ENCODE data around the gene ZNF335. TPM values are rescaled to one million over a fixed set of nuclear protein-coding genes. Genes with fewer than 3 reads are reported as not detected.

The ZNF335 gene
- total RNA-seq, 1 donor from 2014 or later, result 24.1 TPM

DNA sequence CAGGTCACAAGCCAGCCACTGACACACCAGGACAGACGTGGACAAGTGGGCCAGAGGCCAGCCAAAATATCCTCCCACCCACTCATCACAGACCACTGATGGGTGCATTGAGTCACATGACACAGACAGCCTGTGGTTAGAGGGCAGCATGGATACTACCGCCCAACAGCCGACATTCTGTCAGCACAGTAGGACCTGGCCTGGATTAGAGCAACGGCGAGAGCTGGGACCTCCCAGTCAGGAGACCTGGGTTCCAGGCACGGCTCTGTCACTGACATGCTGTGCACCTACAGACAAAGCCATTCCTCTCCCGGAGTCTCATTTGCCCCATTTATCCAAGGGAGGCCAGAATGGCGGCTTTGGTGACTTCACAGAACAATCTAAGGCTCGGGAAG, 8.0 kb downstream of the ZNF335 start:
- intact Hi-C loops (cut with DNase I), result loop anchor here (10.0 kb wide), 1 partner anchor 149 kb away; the partner anchor contains the start of gene UBE2C
- no peak for DNase-seq (ENCODE audit: extremely low spot score in 2 of 2)
- H3K4me1 ChIP-seq, result peaks cover under 1% of the 10 kb centered on the region
- no peak overlapping the region for H3K27ac ChIP-seq
- no peaks in the 10 kb centered on the region for H3K27me3 ChIP-seq
- TF ChIP-seq POLR2A (IDR thresholded peaks at IDR 0.05), result no peak
- TF ChIP-seq, protein P1, sequence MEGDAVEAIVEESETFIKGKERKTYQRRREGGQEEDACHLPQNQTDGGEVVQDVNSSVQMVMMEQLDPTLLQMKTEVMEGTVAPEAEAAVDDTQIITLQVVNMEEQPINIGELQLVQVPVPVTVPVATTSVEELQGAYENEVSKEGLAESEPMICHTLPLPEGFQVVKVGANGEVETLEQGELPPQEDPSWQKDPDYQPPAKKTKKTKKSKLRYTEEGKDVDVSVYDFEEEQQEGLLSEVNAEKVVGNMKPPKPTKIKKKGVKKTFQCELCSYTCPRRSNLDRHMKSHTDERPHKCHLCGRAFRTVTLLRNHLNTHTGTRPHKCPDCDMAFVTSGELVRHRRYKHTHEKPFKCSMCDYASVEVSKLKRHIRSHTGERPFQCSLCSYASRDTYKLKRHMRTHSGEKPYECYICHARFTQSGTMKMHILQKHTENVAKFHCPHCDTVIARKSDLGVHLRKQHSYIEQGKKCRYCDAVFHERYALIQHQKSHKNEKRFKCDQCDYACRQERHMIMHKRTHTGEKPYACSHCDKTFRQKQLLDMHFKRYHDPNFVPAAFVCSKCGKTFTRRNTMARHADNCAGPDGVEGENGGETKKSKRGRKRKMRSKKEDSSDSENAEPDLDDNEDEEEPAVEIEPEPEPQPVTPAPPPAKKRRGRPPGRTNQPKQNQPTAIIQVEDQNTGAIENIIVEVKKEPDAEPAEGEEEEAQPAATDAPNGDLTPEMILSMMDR (IDR thresholded peaks at IDR 0.05), result no peak
- no peak for TF ChIP-seq POLR2AphosphoS5 (IDR thresholded peaks at IDR 0.05; ENCODE audit: insufficient read depth in 1 of 2, low read depth in 1 of 2)
- H3K4me3 ChIP-seq, result no peak overlapping the region
- peaks cover 7 to 92% of the 10 kb centered on the region in 2 donors for H3K36me3 ChIP-seq
- H3K9me3 ChIP-seq, result no peaks in the 10 kb centered on the region

DNA sequence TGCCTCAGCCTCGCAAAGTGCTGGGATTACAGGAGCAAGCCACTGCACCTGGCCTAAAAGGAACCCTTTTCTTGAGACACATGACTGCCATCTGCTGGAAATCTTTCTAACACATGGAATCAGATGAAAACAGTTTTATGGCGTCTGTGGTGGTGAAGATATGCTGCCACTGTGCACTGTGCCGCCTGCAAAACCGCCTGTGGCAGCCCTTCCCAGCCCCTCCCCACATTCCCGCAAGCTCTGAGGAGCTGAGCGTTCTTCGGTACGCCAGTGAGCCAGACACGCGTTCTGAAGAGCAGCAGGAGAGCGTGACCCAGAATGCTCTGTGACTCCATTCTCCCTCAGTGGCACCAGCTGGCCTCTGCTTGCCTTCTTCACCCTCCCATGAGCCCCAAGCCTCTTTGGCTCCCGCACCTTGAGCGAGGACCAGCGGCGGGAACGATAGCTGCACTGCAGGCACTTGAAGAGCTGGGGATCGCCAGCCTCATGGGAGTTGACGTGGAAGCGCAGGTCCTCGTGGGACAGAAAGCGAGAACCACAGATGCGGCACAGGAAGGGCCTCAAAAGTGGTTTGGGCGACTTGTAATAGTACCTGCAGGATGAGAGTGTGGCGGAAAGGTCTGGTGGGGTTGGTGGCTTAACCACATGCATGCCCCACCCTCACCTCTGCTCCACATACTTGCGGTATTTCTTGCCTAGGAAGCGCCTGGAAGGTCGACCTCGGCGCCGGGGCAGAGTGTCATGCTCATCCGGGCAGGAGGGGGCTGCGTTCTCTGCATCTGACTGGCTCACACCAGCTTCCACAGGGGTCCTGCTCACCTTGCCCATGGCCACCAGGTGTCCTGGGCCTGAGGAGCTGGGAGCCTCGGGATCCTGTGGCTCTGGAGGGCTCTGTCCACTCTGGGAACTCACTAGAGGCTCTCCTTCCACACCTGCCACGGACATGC, 8.7 kb downstream of the ZNF335 start:
- no peaks in the 10 kb centered on the region for H3K27me3 ChIP-seq
- no peaks in the 10 kb centered on the region for H3K9me3 ChIP-seq
- no peak for DNase-seq (ENCODE audit: extremely low spot score in 2 of 2)
- intact Hi-C loops (cut with DNase I), result loop anchor here (10.0 kb wide), 1 partner anchor 149 kb away; the partner anchor contains the start of gene UBE2C
- no peak overlapping the region for H3K27ac ChIP-seq
- no peak overlapping the region for H3K4me3 ChIP-seq
- H3K36me3 ChIP-seq, result peaks cover 7 to 93% of the 10 kb centered on the region in 2 donors
- TF ChIP-seq, protein P1 (IDR thresholded peaks at IDR 0.05), result peak in 1 of 3 experiments; percentile 26
- TF ChIP-seq POLR2AphosphoS5 (IDR thresholded peaks at IDR 0.05; ENCODE audit: insufficient read depth in 1 of 2, low read depth in 1 of 2), result no peak
- no peaks in the 10 kb centered on the region for H3K4me1 ChIP-seq

DNA sequence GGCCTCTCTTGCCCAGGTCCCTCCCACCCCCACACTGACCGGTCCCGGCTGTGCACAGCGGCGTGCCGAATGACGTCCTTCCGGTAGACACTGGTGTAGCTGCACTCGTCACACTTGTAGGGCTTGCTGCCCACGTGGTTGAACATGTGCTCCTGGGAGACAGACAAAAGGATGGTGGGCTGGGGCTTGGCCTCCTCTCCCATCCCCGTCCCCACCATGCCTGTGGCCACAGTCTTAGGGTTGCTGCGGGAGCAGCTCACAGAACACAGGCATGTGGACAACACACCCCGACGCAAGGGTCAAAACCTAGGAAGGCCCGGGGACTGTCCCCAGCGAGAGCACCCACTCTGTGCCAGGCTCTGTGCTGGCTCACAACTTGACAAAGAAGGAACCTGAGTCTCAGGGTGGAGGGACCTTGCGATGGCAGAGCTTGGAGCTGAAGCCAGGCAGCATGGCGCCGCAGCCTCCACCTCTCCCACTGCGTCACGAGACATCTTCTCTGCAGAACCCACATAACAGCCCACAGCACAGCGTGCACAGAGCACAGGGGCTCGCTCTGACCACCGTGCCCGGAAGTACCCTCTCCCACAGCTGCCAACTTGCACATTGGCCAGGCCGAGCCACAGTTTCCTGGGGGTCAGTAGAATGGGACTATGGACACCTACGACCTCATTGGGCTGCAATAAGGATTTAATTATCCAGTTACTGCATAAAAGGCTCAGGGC, 9.8 kb downstream of the ZNF335 start:
- H3K27me3 ChIP-seq, result no peaks in the 10 kb centered on the region
- peaks cover 7 to 93% of the 10 kb centered on the region in 2 donors for H3K36me3 ChIP-seq
- H3K9me3 ChIP-seq, result no peaks in the 10 kb centered on the region
- no peak overlapping the region for H3K27ac ChIP-seq
- H3K4me1 ChIP-seq, result no peaks in the 10 kb centered on the region
- no peak overlapping the region for H3K4me3 ChIP-seq
- DNase-seq (ENCODE audit: extremely low spot score in 2 of 2), result no peak
- intact Hi-C loops (cut with DNase I), result loop anchor here (10.0 kb wide), 1 partner anchor 147 kb away; the partner anchor contains the start of gene UBE2C
- TF ChIP-seq POLR2AphosphoS5 (IDR thresholded peaks at IDR 0.05; ENCODE audit: insufficient read depth in 1 of 2, low read depth in 1 of 2) (no peak), POLR2A (IDR thresholded peaks at IDR 0.05) (no peak)
- TF ChIP-seq, protein P1 (IDR thresholded peaks at IDR 0.05), result no peak

DNA sequence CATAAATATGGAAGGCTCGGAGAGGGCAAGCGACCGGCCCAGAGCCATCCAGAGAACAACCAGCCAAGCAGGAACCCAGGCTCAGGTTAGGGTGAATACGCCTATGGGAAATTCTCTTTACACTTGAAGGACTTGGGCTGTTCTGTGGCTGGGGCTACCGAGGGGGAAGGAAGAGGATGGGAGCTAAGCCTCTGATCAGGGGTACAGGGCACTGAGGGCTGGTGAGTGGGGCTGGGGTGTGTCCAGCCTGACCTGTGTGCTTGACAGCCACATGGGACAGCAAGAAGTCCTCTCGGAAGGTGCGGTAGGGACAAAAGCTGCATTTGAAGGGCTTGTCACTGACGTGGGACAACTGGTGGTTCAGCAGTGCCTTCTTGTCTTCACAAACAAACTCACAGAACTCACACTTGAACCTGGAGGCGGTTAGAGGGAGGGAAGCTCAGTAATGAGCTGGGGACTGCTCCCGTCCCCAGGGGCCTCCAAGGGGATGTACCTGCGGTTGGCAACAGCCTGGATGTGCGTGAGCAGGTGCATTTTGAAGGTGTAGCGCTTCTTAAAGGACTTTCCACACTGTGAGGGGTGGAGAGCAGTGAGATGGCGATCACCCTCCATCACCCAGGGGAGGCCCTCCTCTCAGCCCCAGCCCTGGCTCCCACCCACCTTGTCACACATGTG, 11.9 kb downstream of the ZNF335 start:
- Histone ChIP-seq H3K27me3 (no peaks in the 10 kb centered on the region), H3K4me3 (no peak overlapping the region), H3K4me1 (no peaks in the 10 kb centered on the region), H3K27ac (no peak overlapping the region), H3K9me3 (no peaks in the 10 kb centered on the region), H3K36me3 (peaks cover 7 to 80% of the 10 kb centered on the region in 2 donors)
- TF ChIP-seq POLR2AphosphoS5 (IDR thresholded peaks at IDR 0.05; ENCODE audit: insufficient read depth in 1 of 2, low read depth in 1 of 2) (no peak), POLR2A (IDR thresholded peaks at IDR 0.05) (no peak)
- TF ChIP-seq, protein P1 (IDR thresholded peaks at IDR 0.05), result no peak
- intact Hi-C loops (cut with DNase I), result loop anchor here (10.0 kb wide), 1 partner anchor 145 kb away; the partner anchor contains the start of gene UBE2C
- DNase-seq (ENCODE audit: extremely low spot score in 2 of 2), result no peak

Data from vagina (tissue), 2 donors.